PFSK-1 (cell line): ENCODE measurements around the gene DIO1. TPM values are rescaled to one million over a fixed set of nuclear protein-coding genes. Genes with fewer than 3 reads are reported as not detected.

Experiments
- FOXP2 ChIP-seq: optimal IDR thresholded peaks from 2 replicates; pipeline ENCODE3; 2011; ENCODE audit warnings: borderline replicate concordance, control low read depth, inconsistent platforms; ENCODE audit not compliant: insufficient read depth; ENCODE audit errors: extremely low read length, extremely low read depth
- POLR2AphosphoS5 ChIP-seq: IDR thresholded peaks from 2 replicates; pipeline ENCODE4 v1.6.1; 2012; ENCODE audit warnings: low read depth, mild to moderate bottlenecking, control low read depth, low read length, moderate library complexity
- REST ChIP-seq, 2 experiments: IDR thresholded peaks; 2 replicates each; pipeline versions ENCODE4 v1.6.1 to v1.8.0; 2011 to 2012; ENCODE audit warnings: low read depth in 2 of 2, low read length in 2 of 2, control low read depth in 1 of 2, inconsistent platforms in 1 of 2, mild to moderate bottlenecking in 1 of 2, moderate library complexity in 1 of 2; ENCODE audit not compliant: insufficient read depth in 1 of 2
- SIN3A ChIP-seq: IDR thresholded peaks from 2 replicates; pipeline ENCODE4 v1.6.1; 2012; ENCODE audit warnings: mild to moderate bottlenecking, low read length, moderate library complexity, borderline replicate concordance; ENCODE audit not compliant: insufficient read depth
- TAF1 ChIP-seq: IDR thresholded peaks from 2 replicates; pipeline ENCODE4 v1.6.1; 2012; ENCODE audit warnings: low read length, control low read depth, borderline replicate concordance; ENCODE audit not compliant: insufficient read depth
- polyA plus RNA-seq: library from polyadenylated mRNA; unstranded; fragments of >200 nt; gene quantifications from one replicate; pipeline ENCODE4 v1.2.1, GENCODE V29; 2012; ENCODE audit warnings: low read depth, missing spikeins; ENCODE audit not compliant: insufficient read length

Gene DIO1
- 0.18 TPM for polyA plus RNA-seq

- TF ChIP-seq TAF1, result no peak
- TF ChIP-seq POLR2AphosphoS5, result no peak
Measured at GRCh38 chr1:53893999-53894636, at the start of gene DIO1. DIO1 (plus strand) TSS chr1:53894187; CDS start chr1:53894211, 24 bp downstream.

GRCh38 chr1:53847980-53848379 is 46.0 kb upstream of the DIO1 start:
- TF ChIP-seq REST (IDR thresholded peaks at IDR 0.05; ENCODE audit: insufficient read depth in 1 of 2, low read depth in 2 of 2, low read length in 2 of 2) (no peak), TAF1 (no peak), FOXP2 (no peak), SIN3A (no peak), POLR2AphosphoS5 (no peak)

GRCh38 chr1:53850082-53850673 is 43.8 kb upstream of the DIO1 start:
- no peak for TF ChIP-seq SIN3A
- no peak for TF ChIP-seq TAF1
- TF ChIP-seq POLR2AphosphoS5, result no peak
- TF ChIP-seq REST (IDR thresholded peaks at IDR 0.05; ENCODE audit: insufficient read depth in 1 of 2, low read depth in 2 of 2, low read length in 2 of 2), result no peak
- TF ChIP-seq FOXP2, result no peak

GRCh38 chr1:53851571-53852285 is 42.3 kb upstream of the DIO1 start:
- no peak for TF ChIP-seq FOXP2
- no peak for TF ChIP-seq REST (IDR thresholded peaks at IDR 0.05; ENCODE audit: insufficient read depth in 1 of 2, low read depth in 2 of 2, low read length in 2 of 2)
- no peak for TF ChIP-seq SIN3A
- no peak for TF ChIP-seq POLR2AphosphoS5

- no peak for TF ChIP-seq SIN3A
- TF ChIP-seq FOXP2, result no peak
- no peak for TF ChIP-seq REST (IDR thresholded peaks at IDR 0.05; ENCODE audit: insufficient read depth in 1 of 2, low read depth in 2 of 2, low read length in 2 of 2)
- TF ChIP-seq TAF1, result no peak
- TF ChIP-seq POLR2AphosphoS5, result no peak
Measured at GRCh38 chr1:53860967-53861411, 33.0 kb upstream of the DIO1 start.
